Peyer's patch (tissue), 4 donors: ENCODE measurements around the gene TBRG4.

Source experiments
- POLR2A ChIP-seq, 2 donors: fragments of 450-650 bp; IDR thresholded peaks; one replicate each; pipeline ENCODE4 v1.5.1; 2017; ENCODE audit warnings: antibody characterized with exemption in 2 of 2, mild to moderate bottlenecking in 2 of 2, moderate library complexity in 2 of 2
- TF ChIP-seq, protein P1 (sequence below), 6 experiments: fragments of 450-650 bp in 4 of 6; fragments of 200-600 bp in 2 of 6; sonication (generic) in 1 of 6; IDR thresholded peaks; one replicate each; pipeline ENCODE4 v1.5.1; 2017 to 2019; ENCODE audit warnings: antibody characterized with exemption in 6 of 6, mild to moderate bottlenecking in 3 of 6, moderate library complexity in 1 of 6

DNA sequence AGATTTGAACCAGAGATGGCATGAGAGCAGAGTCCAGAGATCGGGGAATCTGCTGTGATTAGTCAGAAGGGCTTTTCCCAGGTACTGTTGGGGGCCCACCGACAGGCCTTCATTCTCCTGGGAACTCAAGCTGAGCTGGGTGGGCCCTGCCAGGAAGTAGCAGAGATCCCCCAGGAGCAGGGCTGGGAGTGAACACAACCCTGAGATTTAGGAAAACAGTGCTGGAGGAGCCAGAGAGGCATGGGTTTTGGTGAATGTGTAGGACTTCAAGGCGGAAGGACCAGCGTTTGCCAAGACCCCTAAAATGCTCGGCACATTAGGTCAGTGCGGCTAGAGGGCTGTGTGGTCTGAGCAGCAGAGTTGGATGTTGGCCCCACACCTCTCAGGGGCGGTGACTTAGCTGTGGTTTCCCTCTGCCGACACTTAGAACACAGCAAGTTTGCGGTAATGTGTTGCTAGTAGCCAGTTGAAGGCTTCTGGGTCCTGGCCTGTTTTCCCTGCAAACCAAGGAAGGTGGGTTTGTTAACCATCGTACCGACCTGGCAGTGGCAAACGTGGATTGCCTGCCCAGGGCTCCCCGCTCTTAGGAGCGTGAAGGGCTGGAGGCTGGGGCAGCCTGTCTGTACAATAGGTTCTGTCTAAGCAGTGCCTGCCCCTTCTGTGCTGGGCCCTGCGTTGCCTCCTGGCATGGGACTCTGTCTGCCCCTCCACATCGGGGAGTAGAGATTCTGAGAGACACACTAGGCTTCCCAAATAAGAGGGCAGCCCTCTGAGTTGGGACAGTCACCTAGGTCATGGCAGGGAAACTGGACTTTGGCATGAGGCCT, 36.8 kb downstream of the TBRG4 start:
- TF ChIP-seq, protein P1, sequence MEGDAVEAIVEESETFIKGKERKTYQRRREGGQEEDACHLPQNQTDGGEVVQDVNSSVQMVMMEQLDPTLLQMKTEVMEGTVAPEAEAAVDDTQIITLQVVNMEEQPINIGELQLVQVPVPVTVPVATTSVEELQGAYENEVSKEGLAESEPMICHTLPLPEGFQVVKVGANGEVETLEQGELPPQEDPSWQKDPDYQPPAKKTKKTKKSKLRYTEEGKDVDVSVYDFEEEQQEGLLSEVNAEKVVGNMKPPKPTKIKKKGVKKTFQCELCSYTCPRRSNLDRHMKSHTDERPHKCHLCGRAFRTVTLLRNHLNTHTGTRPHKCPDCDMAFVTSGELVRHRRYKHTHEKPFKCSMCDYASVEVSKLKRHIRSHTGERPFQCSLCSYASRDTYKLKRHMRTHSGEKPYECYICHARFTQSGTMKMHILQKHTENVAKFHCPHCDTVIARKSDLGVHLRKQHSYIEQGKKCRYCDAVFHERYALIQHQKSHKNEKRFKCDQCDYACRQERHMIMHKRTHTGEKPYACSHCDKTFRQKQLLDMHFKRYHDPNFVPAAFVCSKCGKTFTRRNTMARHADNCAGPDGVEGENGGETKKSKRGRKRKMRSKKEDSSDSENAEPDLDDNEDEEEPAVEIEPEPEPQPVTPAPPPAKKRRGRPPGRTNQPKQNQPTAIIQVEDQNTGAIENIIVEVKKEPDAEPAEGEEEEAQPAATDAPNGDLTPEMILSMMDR (IDR thresholded peaks at IDR 0.05), result no peak
- TF ChIP-seq POLR2A (IDR thresholded peaks at IDR 0.05), result no peak
